ENCODE data around the gene AREL1. TPM values are rescaled to one million over a fixed set of nuclear protein-coding genes. Genes with fewer than 3 reads are reported as not detected.

Gene AREL1
- total RNA-seq, 1 experiment from 2014 or later: 17.4 TPM

- DNase-seq (ENCODE audit: low read depth): no peak
These were observed 14.4 kb downstream of the AREL1 start for GRCh38 chr14:74698465-74698864.

DNA sequence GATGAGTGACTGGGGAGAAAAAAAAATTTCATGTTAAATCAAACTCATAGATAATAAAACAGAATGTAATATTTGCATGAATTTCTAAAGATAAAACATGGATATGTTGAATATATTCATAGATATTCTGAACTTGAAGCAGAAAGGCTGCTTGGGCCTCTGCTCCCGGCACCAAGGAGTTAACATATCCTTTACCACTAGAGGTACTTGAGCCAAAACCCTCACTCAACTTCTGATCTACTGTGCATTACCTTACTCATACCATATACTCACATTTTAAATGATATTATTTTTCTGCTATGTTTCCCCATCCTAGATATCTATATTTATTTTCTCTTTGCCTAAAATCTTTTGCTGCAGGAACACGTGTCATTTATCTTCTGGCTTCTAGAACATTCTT is 14.9 kb downstream of the AREL1 start:
- DNase-seq (ENCODE audit: low read depth): no peak

- peak; percentile 49 for DNase-seq (ENCODE audit: low read depth)
These were observed 15.3 kb downstream of the AREL1 start for GRCh38 chr14:74697543-74697942.

- DNase-seq (ENCODE audit: low read depth): no peak
These were observed 15.9 kb downstream of the AREL1 start for GRCh38 chr14:74697011-74697410.

DNA sequence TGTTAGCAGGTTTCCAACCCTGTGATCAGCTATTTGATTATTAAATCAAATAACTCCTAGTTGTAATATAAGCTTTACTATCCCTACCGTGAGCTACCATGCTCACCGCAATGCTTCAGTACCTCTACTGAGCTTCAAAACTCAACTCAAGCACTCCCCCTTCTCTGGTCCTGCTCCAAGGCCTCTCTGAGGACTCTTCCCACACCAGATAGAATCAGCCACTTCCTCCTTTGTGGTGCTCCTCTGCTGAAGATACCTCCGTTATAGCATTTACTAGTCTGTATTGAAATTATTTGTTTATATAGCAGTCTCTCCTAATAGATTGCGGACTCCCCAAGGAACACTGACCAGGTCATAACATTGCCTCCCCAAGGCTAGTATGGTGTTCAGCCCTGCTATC is 17.5 kb downstream of the AREL1 start:
- no peak for DNase-seq (ENCODE audit: low read depth)

DNA sequence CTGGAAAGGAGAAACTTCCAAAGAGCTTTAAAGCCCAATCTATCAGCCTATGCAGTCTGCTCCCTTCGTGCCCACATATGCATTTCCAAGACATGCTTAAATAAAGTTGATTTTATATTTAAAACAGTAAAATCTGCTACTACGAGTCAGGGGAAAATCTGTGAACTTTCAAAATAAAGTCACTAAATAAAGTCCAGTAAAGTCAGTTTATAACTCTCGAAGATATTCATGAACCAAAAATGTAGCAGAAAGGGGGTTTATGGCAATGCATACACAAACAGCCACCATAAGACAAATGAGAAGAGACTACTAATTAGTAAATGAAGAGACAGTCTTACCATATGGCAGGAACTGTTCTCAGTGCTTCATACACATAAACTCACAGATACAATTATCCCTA is 19.7 kb downstream of the AREL1 start:
- no peak for DNase-seq (ENCODE audit: low read depth)

DNA sequence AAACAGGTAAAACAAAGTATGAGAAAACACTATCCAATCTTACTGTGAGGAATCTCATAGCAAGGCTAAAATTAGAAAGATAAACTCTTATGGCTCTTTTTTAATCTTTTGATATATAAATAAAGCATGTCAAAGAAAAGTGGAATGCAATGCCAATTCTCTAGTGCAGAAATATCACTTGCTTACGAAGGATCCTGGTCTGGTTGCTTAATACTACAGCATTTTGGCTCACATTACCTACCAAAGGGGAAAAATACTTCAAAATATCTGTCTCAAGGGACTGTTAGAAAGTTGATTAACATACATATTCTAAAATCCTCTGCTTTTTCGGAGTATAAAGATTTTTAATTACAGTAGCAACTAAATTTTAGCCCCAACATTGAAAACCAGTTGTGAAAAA is 21.4 kb downstream of the AREL1 start:
- no peak for DNase-seq (ENCODE audit: low read depth)

- no peak for DNase-seq (ENCODE audit: low read depth)
These were observed 26.8 kb downstream of the AREL1 start for GRCh38 chr14:74685921-74686678.

GRCh38 chr14:74685056-74685455 is 27.8 kb downstream of the AREL1 start:
- DNase-seq (ENCODE audit: low read depth): no peak

- no peak for DNase-seq (ENCODE audit: low read depth)
These were observed 28.4 kb downstream of the AREL1 start for GRCh38 chr14:74684434-74684833.

- DNase-seq (ENCODE audit: low read depth): no peak
These were observed 29.5 kb downstream of the AREL1 start for GRCh38 chr14:74683406-74683805.

GRCh38 chr14:74682169-74682952 is 30.5 kb downstream of the AREL1 start:
- DNase-seq (ENCODE audit: low read depth): no peak

DNA sequence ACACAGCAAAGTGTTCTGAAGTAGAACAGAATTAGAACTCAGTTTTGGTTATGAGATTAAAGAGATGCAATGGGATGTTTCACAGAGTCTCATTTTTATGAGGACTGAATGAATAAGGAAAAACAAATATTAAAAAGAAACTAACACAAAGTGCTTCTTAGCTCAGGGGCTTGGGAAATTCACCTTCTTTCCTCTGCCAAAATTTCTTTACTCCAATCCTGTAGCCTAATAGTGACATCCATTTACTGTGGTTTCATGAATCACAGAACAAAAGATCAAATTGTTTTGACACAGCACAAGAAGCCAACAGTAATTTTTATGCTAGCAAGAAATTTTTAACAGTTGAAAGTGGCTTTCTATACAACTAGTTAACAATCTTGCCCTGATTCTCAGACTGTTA is 37.7 kb downstream of the AREL1 start:
- no peak for DNase-seq (ENCODE audit: low read depth)

DNA sequence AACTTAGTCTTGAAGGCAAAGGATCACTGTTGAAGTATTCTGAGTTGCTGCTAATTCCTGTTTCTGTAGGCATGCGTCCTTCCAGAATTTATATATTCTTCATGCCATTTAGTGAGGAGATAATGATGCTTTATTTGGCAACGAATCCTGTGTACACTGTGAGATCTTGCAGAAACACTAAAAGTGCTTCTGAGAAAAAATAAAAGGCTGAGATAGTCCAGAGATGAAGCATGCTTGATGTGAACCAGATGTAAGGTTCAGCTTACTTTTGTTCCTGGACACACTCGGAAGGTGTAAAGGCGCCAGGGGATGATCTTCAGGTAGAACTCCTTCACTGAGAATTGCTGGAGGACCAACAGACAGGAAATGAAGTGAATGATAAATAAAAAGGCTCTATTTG is 39.1 kb downstream of the AREL1 start:
- DNase-seq (ENCODE audit: low read depth): no peak

- peak; percentile 64 for DNase-seq (ENCODE audit: low read depth)
These were observed 41.1 kb downstream of the AREL1 start for GRCh38 chr14:74671789-74672188.

DNA sequence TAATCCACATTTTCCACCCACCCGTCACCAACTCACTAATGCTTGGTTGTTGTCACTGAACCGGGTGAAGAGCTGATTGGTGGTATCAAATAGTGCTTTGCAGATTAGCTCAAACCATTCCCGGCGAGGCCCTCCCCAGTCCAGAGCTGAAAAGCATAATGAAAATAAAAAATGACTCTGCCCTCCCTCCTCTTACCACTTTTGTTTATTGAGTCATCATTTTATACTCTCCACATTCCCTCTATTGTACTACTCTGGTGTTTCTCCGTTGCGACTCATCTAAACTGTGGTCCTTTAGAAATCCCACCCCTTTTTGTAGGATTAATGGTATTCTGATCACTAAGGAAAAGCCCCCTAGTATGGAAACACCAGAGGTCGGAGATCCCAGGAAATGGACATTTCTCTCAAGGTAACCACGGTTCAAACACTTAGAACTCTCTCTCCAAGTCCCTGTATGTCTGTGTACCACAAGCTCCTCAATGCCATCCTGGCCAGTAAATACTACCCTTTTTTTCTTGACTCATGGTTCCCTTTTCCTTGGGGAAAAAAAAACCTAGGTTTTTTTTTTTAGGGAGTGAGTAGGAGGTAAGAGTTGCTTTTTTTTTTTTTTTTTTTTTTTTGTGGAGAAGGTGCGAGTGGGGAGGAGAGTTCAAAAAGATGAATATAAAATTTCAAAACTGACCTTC is 42.0 kb downstream of the AREL1 start:
- DNase-seq (ENCODE audit: low read depth): peak; percentile 55

GRCh38 chr14:74669846-74670245 is 43.0 kb downstream of the AREL1 start:
- no peak for DNase-seq (ENCODE audit: low read depth)

DNA sequence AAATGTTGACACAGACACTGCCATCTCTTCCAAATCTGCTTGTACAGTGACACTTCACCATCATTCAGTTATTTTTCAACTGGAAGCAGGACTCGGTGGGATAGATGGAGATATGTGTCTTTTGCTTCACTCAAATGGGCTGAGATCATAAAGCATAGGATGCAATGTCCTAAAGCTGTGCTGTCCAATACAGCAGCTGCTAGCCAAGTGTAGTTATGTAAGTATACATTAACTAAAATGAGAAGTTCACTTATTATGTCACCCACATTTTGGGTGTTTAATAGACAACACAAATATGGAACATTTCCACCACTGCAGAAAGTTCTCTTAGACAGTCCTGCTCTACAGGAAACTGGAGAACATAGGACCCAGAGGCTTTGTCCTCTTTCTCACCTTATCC is 43.6 kb downstream of the AREL1 start:
- DNase-seq (ENCODE audit: low read depth): no peak

DNA sequence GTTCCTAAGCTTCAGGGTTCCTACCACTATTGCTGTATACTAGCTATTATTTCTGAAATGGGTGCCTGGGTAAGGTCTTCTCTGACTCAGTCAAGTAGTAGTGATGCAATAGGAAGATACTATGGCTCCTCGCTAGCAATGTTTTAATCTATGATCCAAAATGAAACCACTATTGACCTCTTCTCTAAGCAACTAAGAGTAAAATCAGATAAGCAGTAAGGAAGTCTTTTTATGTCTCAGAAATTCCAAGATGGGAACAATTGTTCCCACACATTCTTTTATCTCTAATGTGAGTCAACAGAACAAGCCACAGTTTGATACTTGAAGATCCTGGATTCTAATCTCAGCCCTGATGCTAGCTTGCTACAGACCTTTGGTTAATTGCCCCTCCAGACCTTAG is 45.1 kb downstream of the AREL1 start:
- DNase-seq (ENCODE audit: low read depth): peak; percentile 47

GRCh38 chr14:74664717-74665116 is 48.2 kb downstream of the AREL1 start:
- no peak for DNase-seq (ENCODE audit: low read depth)

- no peak for DNase-seq (ENCODE audit: low read depth)
These were observed 49.0 kb downstream of the AREL1 start for GRCh38 chr14:74663884-74664283.

- DNase-seq (ENCODE audit: low read depth): no peak
These were observed 51.0 kb downstream of the AREL1 start for GRCh38 chr14:74661726-74662450.

Data from RPMI7951 (cell line).